ENCODE measurements around the gene OOSP4A.
"Not testable (repeated sequence)": the region's sequence is repeated elsewhere in the genome, so short reads cannot be mapped to it uniquely, and the experiment has no call there.

The OOSP4A gene

DNA sequence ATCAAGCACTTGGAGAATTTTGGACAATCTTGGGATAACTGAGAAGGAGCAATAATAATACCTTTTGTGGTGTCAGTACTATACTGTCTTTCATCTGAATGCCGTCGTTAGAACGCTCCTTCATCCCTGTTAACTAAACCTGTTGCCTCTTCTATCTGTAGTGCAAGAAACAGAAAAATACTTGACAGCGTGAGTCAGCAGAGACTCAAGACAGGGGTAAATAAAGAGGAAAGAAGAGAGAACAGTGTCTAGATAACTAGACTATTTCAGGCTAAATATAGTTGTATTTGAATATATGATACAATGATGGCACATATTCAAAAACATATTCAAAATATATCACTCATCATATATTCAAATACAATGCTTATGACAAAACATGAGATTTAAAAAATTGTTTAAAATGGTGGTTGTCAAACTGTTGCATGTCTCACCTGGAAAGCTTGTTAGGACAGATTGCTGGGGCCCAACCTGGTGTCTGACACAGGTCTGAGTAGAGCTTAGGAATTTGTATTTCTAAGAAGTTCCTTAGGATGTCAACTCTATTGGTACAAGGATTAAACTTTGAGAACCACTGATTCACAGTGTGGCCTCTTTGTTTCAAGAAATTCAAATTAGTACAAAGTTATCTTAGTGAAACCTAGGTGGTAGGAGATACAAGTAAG, 17.4 kb downstream of the OOSP4A start:
- no peak for DNase-seq

DNA sequence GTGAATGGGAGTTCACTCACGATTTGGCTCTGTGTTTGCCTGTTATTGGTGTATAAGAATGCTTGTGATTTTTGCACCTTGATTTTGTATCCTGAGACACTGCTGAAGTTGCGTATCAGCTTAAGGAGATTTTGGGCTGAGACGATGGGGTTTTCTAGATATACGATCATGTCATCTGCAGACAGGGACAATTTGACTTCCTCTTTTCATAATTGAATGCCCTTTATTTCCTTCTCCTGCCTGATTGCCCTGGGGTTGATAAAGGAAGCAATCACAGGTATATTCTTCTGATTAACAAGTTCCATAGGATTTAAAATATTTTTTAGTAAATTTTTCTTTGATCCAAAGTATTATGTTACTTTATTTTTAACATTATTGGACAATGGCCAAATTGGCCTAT, 18.2 kb downstream of the OOSP4A start:
- DNase-seq = not testable (repeated sequence)

DNA sequence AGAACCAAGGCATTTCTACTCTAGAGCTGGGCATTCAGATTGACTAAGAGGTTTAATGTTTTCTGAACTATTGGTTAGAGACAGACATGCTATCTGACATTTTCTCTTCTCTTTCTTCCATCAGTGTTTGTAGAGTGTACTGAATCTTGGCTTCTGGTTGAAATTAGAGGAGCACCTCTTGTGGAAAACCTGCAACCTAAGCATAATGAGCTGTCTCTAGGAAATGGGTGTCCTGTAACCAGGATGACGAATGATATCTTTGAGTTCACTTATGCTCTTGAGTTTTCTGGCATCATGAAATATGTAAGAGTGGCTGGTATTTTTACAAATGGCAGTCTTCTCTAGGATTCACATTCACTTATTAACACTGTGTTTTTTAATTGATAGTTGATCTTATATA, 19.4 kb downstream of the OOSP4A start:
- DNase-seq = no peak

GRCh38 chr11:59984368-59984767, 20.5 kb downstream of the OOSP4A start:
- no peak for DNase-seq

GRCh38 chr11:59990421-59990820, 26.6 kb downstream of the OOSP4A start:
- DNase-seq = no peak

- DNase-seq = no peak
Measured at GRCh38 chr11:59992425-59992824, 28.6 kb downstream of the OOSP4A start.

GRCh38 chr11:59997800-59998199, 34.0 kb downstream of the OOSP4A start:
- DNase-seq = no peak

DNA sequence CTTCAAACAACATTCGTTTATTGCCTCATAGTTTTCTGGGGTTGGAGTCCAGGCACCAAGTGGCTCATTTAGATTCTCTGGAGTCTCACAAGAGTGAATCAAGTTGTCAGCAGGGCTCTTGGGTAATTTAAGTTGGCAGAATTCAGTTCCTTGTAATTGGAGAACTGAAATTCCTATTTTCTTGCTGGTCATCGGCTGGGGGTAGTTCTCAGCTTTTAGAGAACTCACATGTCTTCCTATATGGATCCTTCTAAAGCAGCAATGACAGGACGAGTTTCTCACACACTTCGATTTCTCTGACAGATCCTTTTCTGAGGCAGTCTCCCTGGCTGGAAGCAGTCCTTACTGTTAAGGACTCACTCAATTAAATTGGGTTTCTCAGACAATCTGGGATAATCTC, 35.9 kb downstream of the OOSP4A start:
- DNase-seq = no peak

DNA sequence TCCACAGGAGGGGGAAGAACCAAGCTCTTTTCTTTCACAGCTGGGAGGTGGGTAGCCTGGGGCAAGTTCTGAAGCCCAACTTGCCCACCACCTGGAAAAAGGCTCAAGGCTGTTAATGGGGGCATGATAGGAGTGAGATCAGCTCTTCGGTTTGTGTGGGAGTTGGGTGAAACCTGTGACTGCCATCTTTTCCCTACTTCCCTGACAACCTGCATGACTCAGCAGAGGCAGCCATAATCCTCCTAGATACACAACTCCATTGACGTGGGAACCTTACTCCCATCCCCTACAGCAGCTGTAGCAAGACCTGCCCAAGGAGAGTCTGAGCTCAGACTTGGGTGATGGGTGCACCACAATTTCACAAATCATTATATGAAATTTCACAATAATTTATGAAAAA, 39.9 kb downstream of the OOSP4A start:
- no peak for DNase-seq

GRCh38 chr11:60005360-60005759, 41.5 kb downstream of the OOSP4A start:
- DNase-seq = no peak

DNA sequence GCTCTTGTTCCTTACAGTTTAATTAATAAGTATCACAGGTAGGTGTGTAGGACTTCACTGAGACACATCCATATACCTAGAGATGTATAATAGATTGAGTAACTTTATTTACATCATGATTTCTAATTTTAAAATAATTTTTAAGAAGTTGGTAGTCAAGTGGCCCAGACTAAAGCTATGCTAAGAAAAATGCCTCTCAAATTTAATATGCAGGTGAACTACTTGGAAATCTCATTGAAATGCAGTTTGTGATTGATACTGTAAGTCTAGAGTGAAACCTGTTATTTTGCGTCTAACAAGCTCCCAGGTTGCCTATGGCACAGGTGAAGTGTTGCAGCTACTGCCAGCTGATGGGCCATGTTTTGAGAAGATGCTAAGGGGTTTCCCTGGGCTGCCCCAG, 53.0 kb downstream of the OOSP4A start, which contains the start of gene OOSP4B:
OOSP4B (plus strand) TSS at position 301 of the 400 bp plus-strand sequence.
- DNase-seq = no peak

GRCh38 chr11:60018058-60018457, 54.2 kb downstream of the OOSP4A start:
- DNase-seq = no peak

Measured in CD4-positive, alpha-beta T cell treated with Interleukin-15 for 1 hour (primary cell).